Measurements from ENCODE around the gene RCL1.
"Not testable (repeated sequence)": the region's sequence is repeated elsewhere in the genome, so short reads cannot be mapped to it uniquely, and the experiment has no call there.

Gene RCL1

DNA sequence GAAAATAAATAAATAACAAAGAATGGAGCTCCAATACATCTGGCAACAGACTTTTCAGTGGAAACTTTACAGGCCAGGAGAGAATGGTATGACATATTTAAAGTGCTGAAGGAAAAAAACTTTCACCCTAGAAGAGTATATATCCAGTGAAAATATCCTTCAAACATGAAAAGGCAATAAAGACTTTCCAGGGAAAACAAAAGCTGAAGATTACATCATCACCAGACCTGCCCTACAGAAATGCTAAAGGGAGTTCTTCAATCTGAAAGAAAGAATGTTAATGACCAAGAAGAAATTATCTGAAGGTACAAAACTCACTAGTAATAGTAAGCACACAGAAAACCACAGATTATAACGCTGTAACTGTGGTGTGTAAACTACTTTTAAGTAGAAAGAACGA is 8.3 kb upstream of the RCL1 start:
- DNase-seq = no peak

DNA sequence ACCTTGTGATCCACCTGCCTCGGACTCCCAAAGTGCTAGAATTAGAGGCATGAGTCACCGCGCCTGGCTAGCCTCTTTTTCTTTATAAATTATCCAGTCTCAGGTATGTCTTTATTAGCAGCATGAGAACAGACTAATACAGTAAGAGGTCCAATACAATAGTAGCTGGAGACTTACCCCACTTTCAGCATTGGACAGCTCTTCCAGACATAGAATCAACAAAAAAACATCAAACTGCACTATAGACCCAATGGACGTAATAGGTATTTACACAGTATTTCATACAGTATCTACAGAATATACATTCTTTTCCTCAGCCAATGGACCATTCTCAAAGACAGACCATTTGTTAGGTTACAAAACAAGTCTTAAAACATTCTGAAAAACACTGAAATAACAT is 6.1 kb upstream of the RCL1 start:
- DNase-seq = no peak

DNA sequence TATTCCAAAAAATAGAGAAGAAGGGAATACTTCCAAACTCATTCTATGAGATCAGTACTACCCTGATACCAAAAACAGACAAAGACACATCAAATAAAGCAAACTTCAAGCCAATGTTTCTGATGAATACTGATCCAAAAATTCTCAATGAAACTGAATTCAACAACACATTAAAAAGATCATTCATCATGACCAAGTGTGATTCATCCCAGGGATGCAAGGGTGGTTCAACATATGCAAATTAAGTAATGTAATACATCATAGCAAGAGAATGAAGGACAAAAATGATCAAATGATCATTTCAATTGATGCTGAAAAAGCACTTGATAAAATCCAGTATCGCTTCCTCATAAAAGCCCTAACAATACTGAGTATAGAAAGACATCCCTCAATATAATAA is 4.9 kb upstream of the RCL1 start:
- DNase-seq = no peak

DNA sequence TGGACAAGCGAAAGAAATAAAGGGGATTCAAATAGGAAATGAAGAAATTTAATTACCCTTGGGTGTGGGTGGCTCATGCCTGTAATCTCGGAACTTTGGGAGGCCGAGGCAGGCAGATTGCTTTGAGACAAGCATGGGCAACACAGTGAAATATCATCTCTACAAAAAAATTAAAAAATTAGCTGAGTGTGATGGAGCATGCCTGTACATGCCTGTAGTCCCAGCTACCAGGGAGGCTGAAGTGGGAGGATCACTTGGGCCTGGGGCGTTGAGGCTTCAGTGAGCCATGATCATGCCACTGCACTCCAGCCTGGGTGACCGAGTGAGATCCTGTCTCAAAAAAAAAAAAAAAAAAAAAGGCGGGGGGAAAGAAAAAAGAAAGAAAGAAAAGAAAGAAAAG is 4.0 kb upstream of the RCL1 start:
- DNase-seq = no peak

GRCh38 chr9:4792054-4792571 is 631 bp upstream of the RCL1 start:
- DNase-seq = no peak

DNA sequence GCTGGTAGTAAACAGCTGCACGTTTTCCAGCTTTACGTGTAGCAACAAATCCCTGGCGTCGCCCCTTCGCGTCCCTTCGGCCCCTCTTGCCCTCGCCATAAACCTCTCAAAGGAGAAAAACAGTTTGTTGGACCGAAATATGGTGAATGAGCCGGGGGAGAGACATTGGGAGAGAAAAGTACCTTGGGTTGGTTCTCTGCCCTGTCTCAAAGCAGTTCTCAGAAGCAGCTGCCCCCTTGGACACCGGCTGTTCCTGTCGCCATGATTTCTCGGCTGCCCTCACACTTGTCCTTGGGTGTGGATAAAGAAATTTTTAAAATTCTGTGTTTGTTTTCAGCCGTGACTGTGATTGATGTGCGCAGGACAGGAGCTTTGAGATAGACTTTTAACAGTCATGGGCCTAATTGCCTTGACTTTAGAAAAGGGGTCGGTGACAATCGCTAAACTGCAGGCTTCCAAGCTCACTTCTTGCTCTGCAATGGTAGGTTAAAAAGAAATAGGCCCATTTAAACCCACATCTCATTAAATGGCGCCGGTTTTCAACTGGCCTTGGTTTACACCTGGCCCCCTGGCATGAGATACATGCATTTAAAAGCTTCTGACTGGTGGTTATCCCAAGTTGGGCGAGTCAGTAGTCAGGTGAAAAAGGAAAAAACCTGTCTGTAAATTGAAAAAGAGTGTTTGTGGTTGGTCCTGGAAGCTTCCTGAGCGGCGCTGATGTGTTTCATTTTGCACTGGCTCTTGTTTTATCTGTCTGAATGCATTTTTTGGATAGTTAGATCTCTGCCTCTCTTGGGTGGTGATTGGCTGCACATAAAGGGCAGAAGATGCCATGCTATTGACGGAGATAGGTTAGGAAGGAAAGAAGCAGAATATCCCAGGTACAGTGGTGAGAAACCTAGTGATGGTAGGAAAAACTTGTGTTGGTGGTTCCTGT is 983 bp downstream of the RCL1 start:
- DNase-seq = peak; percentile 35

- no peak for DNase-seq
Measured at GRCh38 chr9:4794691-4795090, 1.9 kb downstream of the RCL1 start.

GRCh38 chr9:4795108-4795507 is 2.4 kb downstream of the RCL1 start:
- DNase-seq = not testable (repeated sequence)

- no peak for DNase-seq
Measured at GRCh38 chr9:4796530-4796929, 3.8 kb downstream of the RCL1 start.

- DNase-seq = peak; percentile 85
Measured at GRCh38 chr9:4796988-4797853, 4.5 kb downstream of the RCL1 start.

DNA sequence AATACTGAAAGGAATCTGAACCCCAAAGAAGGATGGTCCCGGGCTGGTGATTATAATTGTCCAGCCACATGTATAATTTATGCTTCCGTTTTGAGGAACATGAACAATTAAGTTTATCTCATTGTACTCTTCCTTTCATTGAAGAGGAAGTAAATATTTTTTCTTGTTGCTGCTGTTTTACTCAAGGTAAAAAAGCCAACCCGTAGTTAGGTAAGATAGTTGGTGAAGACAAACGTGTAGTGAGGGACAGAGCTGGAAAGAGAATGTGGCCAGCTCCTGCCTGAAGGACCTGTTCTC is 5.1 kb downstream of the RCL1 start:
- no peak for DNase-seq

- DNase-seq = peak; percentile 94
Measured at GRCh38 chr9:4798281-4799032, 5.7 kb downstream of the RCL1 start.

DNA sequence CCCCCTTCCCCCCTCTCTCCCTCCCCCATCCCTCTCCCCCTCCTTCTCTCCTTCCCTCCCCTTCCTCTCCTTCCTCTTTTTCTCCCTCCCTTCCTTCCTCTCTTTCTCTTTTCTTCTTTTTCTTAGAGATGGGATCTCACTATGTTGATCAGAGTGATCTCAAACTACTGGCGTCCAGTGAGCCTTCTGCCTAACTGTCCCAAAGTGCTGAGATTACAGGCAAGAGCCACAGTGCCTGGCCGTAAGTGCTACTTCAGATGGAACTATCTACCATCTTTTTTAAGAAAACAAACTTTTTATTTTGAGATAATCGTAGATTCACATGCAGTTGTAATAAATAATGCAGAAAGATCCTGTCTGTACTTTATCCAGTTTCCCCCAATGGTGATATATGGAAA is 6.3 kb downstream of the RCL1 start:
- no peak for DNase-seq

DNA sequence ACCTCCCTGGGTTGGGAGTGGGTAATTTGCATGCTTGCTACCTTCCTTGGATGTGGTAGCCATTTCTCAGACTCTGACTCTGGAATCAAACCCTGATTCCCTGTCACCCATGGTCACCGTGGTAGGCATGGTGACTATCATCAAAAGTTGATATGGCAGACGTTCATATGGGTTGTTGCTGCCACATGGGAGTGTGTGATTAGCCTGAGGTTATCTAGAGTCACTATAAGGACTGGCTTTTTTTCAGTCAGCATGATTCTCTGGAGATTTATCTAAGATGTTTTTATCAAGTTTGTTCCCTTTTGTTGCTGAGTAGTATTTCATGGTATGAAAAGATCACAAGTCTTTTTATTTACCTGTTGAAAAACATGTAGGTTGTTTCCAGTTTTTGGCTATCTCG is 7.0 kb downstream of the RCL1 start:
- peak; percentile 97 for DNase-seq

GRCh38 chr9:4801156-4801555 is 8.4 kb downstream of the RCL1 start:
- DNase-seq = no peak

- no peak for DNase-seq
Measured at GRCh38 chr9:4803670-4804530, 11.2 kb downstream of the RCL1 start.

- no peak for DNase-seq
Measured at GRCh38 chr9:4804531-4805016, 11.8 kb downstream of the RCL1 start.

DNA sequence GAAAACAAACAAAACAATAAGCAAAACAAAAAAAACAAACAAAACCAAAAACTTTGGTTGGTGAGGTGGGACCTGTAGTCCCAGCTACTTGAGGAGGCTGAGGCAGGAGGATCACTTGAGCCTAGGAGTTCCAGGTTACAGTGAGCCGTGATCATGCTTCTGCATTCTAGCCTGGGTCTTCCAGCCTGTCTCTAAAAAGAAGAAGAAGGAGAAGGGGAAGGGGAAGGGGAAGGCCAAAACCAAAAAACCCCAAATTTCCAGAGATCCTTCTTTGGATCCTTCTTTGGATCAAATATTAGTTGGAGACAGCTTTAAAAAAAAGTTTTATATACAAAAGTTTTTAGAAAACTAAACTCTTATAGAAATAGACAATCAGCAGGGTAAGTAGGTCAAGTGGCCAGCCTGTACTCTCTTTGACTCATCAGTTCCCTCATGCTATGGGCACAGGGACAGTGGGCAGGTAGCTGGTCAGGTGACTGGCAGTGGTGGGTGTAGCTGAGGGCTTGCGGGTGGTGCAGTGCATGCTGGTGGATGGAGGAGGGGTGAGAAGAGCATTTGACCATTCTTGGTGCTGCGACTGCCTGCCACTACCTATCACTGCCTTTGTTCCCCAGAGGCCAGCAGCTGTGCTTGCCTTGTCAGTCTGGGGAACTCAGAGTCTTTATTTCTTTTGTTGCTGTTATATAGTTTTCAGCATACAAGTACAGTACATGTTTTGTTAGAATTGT is 12.6 kb downstream of the RCL1 start:
- DNase-seq = peak; percentile 40

DNA sequence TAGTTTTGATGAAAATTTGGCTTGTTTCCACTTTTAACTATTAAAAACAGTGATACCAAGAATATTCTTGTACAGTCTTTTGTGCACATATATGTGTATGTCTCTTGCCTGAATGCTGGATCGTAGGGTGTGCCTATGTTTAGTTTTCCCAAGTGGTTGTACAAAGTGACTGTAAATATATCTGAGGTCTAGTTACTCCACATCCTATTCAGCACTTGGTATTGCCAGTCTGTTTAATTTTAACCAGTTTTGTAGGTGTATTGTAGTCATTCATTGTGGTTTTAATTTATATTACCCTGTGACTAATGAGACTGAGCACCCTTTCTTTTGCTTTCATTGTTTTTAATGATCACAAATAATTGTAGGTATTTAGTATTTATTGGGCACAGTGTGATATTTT is 17.8 kb downstream of the RCL1 start:
- no peak for DNase-seq

- DNase-seq = no peak
Measured at GRCh38 chr9:4811824-4812223, 19.1 kb downstream of the RCL1 start.

- no peak for DNase-seq
Measured at GRCh38 chr9:4812858-4813257, 20.1 kb downstream of the RCL1 start.

Data from hematopoietic multipotent progenitor cell treated with erythropoietin and hydrocortisone succinate and interleukin-3 and kit ligand, for 6 days (in vitro differentiated cells).